GM12891 (cell line): ENCODE measurements around the gene DLGAP1.

Source experiments
- PAX5 ChIP-seq: IDR thresholded peaks from 2 replicates; pipeline ENCODE4 v1.6.1; 2011; ENCODE audit warnings: low read length, moderate library complexity, mild to moderate bottlenecking; ENCODE audit not compliant: insufficient read depth, severe bottlenecking
- POLR2A ChIP-seq: IDR thresholded peaks from 2 replicates; pipeline ENCODE4 v1.6.1; 2011; ENCODE audit warnings: low read depth, low read length, control low read depth
- POLR2AphosphoS5 ChIP-seq: IDR thresholded peaks from 2 replicates; pipeline ENCODE4 v1.6.1; 2011; ENCODE audit warnings: low read depth, low read length, control low read depth
- SPI1 ChIP-seq: IDR thresholded peaks from 2 replicates; pipeline ENCODE4 v1.6.1; 2011; ENCODE audit warnings: low read depth, low read length, control low read depth
- TAF1 ChIP-seq: IDR thresholded peaks from 2 replicates; pipeline ENCODE4 v1.6.1; 2011; ENCODE audit warnings: low read depth, low read length, control low read depth

GRCh38 chr18:3900327-3900726 is 554.8 kb downstream of the DLGAP1 start:
- TF ChIP-seq POLR2A (no peak), PAX5 (no peak), SPI1 (no peak), POLR2AphosphoS5 (no peak), TAF1 (no peak)
